Measurements from ENCODE around the gene CRMP1.
A peak's percentile ranks its signal among the peaks of the same experiment; 100 is the strongest.
"Not testable (repeated sequence)": the region's sequence is repeated elsewhere in the genome, so short reads cannot be mapped to it uniquely, and the experiment has no call there.

CRMP1 gene

DNA sequence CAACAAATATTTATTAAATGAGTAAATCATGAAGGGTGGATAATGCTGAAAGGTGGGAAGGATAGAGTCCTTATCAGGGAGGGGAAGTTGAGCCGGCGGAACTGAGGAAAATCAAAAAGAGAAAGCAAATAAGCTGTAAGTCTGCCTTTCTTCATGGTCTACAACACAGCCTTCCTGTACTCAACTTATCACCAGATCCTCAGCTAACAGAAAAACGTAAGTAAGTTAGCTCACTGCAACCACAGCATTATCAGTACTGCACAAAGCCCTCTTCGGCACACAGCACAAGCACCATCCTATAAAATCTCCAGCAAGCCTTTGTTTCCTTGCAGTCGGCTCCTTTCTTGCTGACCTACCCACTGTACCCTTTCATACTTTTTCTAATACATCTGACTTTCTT, 70.3 kb downstream of the CRMP1 start:
- DNase-seq (ENCODE audit: low spot score), result no peak

DNA sequence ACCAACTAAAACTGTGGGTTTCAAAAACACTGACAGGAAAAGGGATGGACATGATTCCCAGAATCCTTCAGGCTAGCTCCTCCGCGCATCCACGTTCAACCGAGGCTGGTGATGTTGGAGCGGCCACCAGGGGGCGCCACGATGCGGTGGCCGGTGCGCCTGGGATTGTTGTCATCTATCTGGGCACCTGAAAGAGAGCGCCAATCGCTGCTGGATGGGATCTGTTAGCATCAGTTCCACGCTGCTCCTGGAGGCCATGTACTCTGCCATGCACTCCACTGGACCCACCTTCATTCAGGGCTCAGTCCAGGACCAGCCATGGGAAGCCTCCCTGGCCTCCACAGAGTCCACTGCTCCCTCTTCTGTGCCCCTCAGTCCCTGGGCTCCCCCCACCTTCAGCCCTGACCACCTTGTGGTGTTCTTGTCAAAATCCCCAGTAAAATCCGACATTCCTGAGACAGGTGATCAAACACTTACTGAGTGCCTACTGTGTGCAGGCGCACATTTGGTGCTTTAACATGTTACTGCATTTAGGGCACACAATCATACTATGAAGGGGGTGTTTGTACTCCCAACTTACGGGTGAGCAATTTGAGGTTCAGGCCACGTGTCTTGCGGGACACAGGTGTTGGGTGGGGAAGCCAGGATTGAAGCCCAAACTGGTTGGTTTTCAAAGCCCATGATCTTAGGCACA, 71.1 kb downstream of the CRMP1 start:
- no peak for DNase-seq (ENCODE audit: low spot score)

DNA sequence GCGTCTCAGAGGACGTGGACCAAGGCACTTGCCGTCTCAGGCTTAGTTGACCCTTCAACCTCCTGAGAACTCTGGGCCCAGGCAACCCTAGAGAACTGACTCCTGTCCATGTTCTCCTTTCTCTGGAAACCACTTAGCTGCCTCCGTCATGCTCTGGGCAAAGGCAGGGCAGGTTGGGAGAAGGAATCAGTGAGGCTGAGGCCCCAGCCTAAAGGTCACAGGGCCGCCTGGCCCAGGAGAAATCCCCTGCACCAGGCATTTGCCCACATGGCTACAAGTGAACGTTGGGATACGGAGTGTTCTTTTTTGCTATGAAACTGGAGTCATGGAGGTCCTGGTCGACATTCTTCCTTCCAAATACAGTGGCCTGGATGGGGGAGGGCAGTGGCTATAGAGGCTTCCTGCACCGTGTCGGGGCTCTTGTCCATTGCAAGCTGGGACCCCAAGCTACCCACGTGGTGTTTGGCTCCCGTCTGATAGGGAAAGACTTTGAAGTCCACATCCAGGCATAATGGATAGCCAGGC, 76.0 kb downstream of the CRMP1 start:
- no peak for DNase-seq (ENCODE audit: low spot score)

DNA sequence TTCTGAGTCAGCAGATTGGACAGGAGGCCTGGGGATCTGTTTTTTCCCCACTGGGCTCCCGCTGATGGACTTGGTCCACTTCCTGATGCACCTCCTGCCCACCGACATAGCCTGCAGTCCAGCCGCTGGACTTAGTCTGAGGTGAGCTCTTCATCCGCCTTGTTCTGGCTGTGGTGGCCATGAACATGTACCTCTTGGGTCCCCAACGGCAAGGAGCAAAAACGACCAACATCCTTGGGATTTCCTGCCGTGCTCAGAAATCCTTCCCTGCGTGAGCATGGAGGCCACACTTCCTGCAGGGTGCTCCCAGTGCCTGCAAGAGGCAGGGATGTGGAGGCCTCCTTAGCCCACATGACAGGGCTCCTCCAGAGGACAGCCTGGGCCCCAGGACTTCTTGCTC, 76.8 kb downstream of the CRMP1 start:
- no peak for DNase-seq (ENCODE audit: low spot score)

DNA sequence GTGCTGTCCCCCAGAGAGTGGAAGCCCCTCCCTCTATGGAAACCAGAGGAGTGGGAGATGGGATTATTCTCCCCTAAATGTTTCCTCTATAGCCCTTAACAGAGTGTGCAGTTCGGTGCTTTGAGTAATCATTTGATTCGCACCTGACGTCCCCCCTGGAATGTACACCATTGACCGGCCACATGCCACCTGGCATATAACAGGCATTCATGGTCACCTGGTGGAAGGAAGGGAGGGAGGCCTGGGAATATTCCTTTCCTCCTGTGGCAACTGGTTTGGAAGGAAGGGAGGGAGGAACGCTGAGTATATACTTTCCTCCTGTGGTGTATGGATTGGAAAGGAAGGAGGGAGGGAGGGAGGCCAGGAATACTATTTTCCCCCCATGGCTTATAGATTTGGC, 77.2 kb downstream of the CRMP1 start:
- DNase-seq (ENCODE audit: low spot score), result no peak

DNA sequence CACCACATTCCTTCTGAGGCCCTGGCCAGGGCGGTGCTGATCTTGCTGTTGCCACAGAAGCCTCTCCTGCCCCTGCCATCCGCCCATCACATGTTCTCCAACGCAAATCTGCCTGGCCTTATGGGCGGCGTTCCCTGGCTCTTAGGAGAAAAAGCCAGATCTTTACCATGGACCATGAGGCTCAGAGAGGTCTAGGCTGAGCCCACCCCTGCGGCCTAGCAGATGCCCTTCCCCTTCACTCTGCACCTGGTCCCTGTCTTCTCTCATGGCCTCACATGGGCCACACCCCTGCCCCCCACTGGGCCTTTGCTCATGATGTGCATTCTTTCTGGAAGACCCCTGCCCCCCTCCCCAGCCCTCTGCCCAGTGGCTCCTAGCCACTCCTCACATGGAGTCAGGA, 78.5 kb downstream of the CRMP1 start:
- no peak for DNase-seq (ENCODE audit: low spot score)

DNA sequence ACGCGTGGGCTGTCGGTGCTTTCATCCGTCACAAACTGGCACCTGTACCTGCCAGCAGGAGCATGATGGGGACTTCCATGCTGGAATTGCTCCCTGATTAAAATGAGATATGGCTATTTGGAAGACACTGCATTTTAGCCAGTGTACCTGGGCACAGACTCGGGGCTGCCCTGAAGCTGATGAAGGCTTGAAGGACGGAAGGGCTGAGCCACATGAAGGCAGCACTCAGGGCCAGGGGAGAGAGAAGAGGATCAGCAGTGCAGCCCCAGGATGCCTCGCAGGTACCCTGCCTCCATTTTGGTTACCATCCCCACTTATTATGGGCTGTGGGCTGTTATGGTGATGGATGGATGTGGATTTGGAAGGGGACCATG, 79.0 kb downstream of the CRMP1 start:
- no peak for DNase-seq (ENCODE audit: low spot score)

DNA sequence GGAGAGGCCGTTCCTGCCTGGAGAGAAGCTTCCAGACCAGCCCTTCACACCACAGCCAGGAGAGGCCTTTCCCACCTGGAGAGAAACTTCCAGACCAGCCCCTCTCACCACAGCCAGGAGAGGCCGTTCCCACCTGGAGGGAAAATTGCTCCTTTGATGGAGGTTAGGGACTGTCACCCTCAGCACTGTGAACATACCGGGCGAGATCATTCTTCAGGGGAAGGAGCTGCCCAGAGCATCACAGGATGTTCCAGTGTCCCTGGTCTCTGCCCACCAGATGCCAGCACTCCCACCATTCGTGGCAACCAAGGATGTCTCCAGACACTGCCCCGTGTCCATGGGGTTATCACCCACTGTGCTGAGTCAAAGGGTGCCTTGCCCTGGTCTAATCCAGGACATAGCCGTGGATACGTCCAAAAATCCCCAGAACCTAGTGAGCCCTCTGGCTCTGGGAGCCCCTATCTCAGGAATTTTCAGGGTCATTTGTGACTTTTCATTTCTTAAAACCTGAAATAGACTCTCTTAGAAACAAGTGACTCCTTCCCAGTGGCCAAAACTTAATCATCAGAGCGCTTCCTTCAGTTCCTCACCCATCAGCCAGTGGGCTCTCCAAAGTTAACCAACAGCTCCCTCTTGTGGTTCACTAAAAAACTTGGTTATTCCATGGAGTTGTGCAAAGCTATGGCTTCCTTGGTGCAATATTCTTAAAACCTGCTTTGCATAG, 80.2 kb downstream of the CRMP1 start:
- peak; percentile 39 for DNase-seq (ENCODE audit: low spot score)

DNA sequence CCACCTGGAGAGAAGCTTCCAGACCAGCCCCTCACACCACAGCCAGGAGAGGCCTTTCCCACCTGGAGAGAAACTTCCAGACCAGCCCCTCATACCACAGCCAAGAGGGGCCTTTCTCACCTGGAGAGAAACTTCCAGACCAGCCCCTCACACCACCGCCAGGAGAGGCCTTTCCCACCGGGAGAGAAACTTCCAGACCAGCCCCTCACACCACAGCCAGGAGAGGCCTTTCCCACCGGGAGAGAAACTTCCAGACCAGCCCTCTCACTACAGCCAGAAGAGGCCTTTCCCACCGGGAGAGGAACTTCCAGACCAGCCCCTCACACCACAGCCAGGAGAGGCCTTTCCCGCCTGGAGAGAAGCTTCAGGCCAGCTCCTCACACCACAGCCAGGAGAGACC, 80.8 kb downstream of the CRMP1 start:
- not testable (repeated sequence) for DNase-seq (ENCODE audit: low spot score)

DNA sequence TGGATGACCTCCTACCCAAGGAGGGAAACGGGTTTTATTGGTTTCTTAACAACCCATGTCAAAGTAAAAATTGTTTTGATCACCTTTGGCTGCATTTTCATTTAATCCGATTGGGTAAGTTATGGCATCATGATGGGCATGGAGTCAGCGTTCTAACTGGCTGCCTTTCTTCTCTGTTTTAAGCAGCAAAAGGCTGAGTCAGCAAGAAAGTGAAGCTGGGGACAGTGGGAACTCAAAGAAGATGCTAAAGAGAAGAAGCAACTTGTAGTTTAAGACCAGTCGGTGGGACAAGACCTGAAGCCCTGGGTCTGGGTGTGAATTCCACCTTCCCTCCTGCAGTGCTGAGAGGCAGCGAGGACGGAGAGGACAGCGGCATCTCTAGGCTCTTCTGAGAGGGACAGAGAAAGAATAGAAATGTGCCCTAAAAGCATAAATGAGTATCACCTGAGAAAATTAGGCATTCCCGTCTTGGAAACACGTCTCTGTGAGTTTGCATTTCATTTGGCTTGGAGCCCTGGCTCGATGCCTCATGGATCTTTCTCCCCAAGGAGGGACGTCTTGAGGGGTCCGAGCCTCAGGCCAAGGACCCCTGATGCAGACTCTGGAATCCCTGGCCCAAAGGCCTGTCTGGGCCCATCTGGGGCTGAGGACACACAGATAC, 82.0 kb downstream of the CRMP1 start:
- DNase-seq (ENCODE audit: low spot score), result no peak

DNA sequence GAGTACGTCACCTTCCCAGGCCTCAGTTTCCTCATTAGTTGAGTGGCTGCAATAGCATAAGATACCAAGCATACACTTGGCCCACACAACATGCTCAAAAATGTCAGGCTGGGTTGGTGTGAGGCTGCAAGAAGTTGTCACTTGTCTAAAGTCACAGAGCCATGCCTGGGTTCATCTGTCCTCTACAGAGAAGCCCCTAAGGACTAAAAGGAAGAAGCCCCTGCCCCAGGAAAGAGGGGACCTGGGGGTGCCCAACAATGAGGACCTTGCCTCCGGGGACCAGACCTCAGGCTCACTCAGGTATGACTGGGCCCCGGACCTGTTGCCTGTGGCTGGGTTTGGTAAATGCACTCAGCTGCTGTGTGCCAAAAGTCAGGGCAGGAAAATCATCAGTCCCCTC, 82.7 kb downstream of the CRMP1 start:
- no peak for DNase-seq (ENCODE audit: low spot score)

DNA sequence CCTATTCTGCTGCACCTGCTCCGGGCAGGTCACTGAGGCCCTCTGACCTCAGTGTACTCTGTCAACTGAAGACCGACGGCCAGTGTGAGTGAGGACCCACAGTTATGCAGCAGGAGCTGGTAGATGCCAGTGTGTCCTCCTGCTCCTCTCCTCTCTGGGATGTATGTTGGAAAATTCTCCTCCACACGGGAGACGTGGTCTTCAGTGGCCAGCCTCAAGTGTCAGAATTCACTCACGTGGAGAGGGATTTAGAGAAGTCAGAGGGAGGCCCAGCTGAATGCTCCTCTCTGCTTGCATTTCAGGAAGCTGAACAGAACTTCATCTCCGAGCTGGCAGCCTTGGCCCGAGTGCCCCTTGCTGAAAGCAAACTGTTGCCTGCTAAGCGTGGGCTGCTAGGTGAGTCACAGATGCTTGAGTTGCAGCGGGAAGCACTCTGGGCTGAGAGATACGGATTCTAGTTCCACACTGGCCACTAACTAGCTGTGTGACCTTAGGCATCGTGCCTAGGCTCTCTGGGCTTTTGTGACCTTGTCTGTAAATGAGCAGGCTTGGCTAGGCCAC, 83.6 kb downstream of the CRMP1 start:
- DNase-seq (ENCODE audit: low spot score), result no peak

DNA sequence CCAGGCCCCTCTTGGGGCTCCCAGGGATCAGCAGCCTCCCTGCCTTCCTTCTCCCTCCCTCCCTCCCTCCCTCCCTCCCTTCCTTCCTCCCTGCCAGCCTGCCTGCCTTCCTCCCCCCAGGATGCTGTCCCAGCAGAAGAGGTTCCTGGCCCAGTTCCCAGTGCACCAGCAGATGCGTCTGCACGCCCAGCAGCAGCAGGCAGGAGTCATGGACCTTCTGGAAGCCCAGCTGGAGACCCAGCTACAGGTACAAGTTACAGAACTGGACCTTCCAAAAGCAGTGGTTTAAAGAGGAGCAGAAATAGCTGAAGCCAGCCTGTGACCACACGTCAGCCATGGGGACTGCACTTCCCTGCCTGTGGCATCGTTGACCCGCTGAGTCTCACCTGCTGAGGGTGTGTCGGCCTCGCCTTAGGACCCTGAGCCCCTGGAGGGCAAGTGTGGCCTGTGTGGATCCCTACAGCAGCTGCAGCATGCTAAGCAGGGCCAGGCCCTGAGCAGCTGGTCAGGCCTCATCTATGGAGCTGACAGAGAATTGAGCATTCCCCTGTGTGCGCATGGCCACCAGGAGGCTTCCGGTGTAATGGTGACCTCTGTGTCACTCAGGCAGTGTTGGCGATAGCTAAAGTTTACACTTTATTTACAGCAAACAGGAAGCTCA, 84.7 kb downstream of the CRMP1 start:
- DNase-seq (ENCODE audit: low spot score), result no peak

DNA sequence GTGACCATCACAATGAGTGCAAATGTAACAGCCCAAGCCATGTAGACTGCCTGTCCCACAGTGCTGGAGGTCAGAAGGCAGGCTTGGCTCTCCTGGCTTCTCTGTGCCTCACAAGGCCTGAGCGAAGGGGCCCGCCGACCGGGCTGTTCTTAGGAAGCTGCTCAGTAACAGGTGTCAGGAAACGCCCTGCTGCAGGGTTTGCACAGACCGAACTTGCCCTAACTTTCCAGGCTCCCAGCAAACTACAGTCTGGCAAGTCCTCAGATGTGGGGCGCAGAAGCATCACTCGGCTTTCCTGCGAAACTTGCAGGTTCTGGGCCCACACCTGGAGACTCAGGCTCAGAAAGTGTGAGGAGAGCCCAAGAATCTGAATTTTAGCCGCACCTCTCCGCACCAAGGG, 87.6 kb downstream of the CRMP1 start:
- no peak for DNase-seq (ENCODE audit: low spot score)

DNA sequence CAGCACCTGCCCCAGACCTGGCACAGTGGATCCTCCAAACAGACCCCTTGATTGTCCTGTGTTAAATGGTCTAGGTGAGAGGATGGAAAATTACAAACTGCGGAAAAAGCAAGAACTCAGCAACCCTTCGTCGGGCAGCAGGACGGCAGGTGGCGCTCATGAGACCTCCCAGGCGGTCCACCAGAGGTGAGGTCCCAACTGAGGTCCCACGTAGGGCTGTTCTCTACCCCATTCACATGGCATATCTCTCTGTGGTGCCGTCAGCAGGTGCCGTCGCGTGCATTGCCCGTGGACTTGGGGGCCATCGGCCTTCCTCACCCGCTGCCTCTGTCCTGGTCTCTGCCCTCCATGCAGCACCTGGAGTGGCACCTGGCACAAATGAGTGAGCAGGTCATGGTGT, 88.2 kb downstream of the CRMP1 start:
- no peak for DNase-seq (ENCODE audit: low spot score)

DNA sequence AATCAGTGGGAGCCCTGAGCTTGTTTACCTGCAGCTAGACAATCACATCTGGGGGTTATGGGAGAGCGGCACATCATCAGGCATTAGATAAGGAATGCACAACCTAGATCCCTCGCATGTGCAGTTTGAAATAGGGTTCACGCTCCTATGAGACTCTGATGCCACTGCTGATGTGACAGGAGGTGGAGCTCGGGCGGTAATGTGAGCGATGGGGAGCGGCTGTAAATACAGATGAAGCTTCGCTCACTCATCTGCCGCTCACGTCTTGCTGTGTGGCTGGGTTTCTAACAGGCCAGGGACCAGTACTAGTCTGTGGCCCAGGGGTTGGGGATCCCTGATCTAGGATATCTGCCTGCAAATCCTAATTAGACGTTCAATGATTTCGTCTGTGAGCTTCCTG, 90.3 kb downstream of the CRMP1 start:
- no peak for DNase-seq (ENCODE audit: low spot score)

DNA sequence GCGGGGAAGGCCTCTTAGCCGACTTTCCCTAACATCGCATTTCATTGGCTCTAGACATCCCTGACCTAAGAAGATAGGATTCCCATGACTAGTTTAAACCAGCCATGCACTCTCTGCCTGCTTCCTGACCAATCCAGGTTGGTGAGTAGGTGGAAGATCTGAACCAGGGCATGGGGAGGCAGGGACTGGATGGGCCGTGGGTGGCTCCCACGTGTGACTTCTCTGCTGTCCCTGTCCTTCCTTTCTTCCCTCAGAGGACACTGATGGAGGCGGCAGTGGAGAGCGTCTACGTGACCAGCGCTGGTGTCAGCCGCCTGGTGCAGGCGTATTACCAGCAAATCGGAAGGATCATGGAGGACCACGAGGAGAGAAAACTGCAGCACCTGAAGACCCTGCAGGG, 91.2 kb downstream of the CRMP1 start:
- DNase-seq (ENCODE audit: low spot score), result no peak

DNA sequence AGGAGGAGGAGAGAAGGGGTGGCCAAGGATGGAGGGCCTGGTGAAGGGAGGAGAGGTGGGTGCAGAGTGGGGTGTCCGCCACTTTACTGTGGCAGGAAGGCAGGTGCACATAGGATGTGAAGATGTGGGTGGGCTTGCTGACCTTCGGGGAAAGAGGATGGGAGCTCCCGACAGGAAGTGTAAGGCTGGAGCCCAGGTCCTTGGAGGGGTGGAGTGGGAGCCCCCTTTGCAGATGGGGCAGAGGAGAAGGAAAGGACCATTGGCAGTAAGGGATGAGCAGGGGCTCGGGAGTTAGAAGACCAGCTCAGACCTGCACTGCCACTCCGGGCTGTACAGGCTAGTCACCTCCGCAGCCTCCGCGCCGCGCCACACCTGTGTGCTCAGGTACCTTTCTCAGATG, 92.4 kb downstream of the CRMP1 start:
- no peak for DNase-seq (ENCODE audit: low spot score)

DNA sequence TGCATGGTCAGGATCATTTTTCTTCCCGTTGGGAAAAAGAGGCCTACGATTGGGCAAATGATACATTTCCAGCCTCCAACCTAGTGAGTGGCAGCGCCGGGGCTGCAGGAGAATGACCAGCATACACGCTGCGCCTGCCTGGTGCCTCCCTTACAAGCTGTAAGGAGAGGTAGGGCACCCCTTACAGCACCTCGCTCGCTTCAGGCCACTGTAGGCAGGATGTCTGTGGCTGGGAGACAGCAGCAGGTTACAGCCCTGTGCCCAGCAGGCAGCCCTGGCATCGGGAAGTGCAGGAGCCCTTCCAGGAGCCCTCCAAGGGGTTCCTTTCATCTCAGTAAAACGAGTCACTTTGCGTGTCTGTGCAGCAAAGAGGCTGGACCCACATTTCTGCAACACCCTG, 93.5 kb downstream of the CRMP1 start:
- DNase-seq (ENCODE audit: low spot score), result no peak

DNA sequence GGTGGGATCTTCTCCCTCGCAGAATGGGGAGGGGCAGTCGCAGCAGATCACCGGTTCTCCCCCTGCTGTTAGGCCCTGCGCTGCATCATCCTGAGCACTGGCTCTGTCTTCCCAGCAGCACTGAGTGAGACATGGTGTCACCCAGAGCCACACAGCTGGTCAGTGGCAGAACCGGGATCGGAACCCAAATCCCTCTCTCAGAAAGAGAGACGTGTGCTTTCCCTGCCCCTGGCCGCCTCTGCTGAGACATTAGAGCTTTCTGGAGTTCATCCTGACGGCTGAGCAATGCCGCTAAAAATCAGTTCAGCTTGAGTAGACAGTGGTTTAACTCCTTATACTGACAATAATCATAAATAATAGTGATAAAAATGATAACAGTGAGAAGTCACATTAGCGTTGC, 93.9 kb downstream of the CRMP1 start:
- DNase-seq (ENCODE audit: low spot score), result no peak

DNA sequence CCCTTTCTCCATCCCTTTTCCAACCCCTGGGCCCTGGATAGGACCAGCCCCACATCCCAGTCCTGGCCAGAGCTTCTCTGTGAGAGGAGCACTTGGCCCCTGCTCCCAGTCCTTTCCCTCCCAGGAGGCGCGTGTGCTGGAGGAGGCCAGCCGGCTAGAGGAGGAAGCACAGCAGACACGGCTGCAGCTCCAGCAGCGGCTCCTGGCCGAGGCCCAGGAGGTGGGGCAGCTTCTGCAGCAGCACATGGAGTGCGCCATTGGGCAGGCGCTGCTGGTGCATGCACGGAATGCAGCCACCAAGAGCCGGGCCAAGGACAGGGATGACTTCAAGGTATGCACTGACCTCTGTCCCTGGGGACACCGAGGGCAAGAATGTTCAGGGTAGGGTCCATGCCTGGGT, 94.4 kb downstream of the CRMP1 start:
- no peak for DNase-seq (ENCODE audit: low spot score)

DNA sequence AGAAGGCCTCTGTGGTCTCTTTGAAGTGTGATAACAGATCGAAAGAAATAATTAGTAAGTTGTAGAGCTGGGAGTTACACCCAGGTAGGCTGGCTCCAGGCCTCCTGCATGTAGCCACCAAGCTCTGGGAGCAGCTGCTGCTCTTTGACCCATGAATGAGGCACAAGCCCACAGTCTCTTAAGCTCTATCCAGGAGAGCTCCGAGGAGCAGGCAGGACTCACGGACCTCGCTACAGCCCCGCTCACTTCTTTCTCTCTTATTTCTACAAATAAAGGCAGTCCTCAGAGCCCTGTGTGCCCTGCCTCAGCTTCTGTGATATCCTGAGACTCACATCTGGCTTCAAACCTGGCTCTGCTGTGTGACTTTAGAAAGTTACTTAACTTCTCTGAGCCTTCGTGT, 95.0 kb downstream of the CRMP1 start:
- DNase-seq (ENCODE audit: low spot score), result no peak
